Psoas muscle (tissue), 8 donors: ENCODE data around the gene SOX30. TPM values are rescaled to one million over a fixed set of nuclear protein-coding genes. Genes with fewer than 3 reads are reported as not detected.

Experiments used
- ATAC-seq, 4 donors: fragments of 200-7000 bp; cut with Tn5 transposase; one replicate each; pipeline ENCODE4 v1.9.1; 2020; ENCODE audit warnings: moderate library complexity in 3 of 4, mild to moderate bottlenecking in 2 of 4
- DNase-seq, 2 donors: peaks; one replicate each; pipeline ENCODE4 v3.0.0-alpha.2; 2020
- H3K27ac ChIP-seq: fragments of 200-600 bp; one replicate; pipeline ENCODE4 v1.8.0; 2022
- H3K27me3 ChIP-seq, 3 donors: fragments of 200-600 bp in 1 of 3; one replicate each; pipeline versions ENCODE4 v1.6.1 to v1.8.0; 2013 to 2022; ENCODE audit warnings: low read length in 2 of 3, mild to moderate bottlenecking in 2 of 3, moderate library complexity in 1 of 3; ENCODE audit not compliant: insufficient read depth in 3 of 3
- H3K36me3 ChIP-seq, 2 donors: fragments of 200-600 bp in 1 of 2; one replicate each; pipeline versions ENCODE4 v1.6.1 to v1.8.0; 2013 to 2022; ENCODE audit warnings: low read depth in 1 of 2, mild to moderate bottlenecking in 1 of 2, moderate library complexity in 1 of 2; ENCODE audit not compliant: insufficient read depth in 1 of 2
- H3K4me1 ChIP-seq: fragments of 200-600 bp; one replicate; pipeline ENCODE4 v1.8.0; 2022
- H3K4me3 ChIP-seq: fragments of 200-600 bp; one replicate; pipeline ENCODE4 v1.8.0; 2022; ENCODE audit warnings: mild to moderate bottlenecking
- H3K9me3 ChIP-seq: fragments of 200-600 bp; one replicate; pipeline ENCODE4 v1.8.0; 2022
- CTCF ChIP-seq: fragments of 200-600 bp; IDR thresholded peaks from one replicate; pipeline ENCODE4 v1.8.0; 2022; ENCODE audit warnings: antibody characterized with exemption
- WGBS, 3 donors: extraction: QIAGEN DNeasy Blood & Tissue Kit; methylation state at CpG; one replicate each; pipeline versions ENCODE4 v1.1.6 to v1.1.7; 2013; 5-methylcytosine and 5-hydroxymethylcytosine counted together
- intact Hi-C, 2 donors: fragments of 100-400 bp; cut with DNase I; formaldehyde crosslinking; loops; one replicate each; pipeline versions ENCODE4 v1.11.0 to v1.14.2; 2022
- polyA plus RNA-seq, 3 donors: library from polyadenylated mRNA; stranded (reverse); fragments of 200-250 nt; gene quantifications; one replicate each; pipeline ENCODE4 v1.2.3, GENCODE V29; 2013
- total RNA-seq, 4 donors: library from RNA; stranded (reverse); fragmentation: NEBNext Ultra II Directional in 2 of 4; extraction: Animal tissue kit (Norgen Biotek cat#: 25700) in 2 of 4; gene quantifications; one replicate each; pipeline versions ENCODE4 v1.2.1 to v1.2.4, GENCODE V29; 2021 to 2023
- donor health status: healthy with polysubstance abuse.
- donor health status: DM: no; HTN: no; CAD: no; lungs with moderate emphysema.
- donor health status: Bipolar disorder and iron deficiency.
- donor health status: healthy.
- donor health status: DM: yes; HTN: yes; CAD: no.
- donor health status: DM: no; HTN: no; CAD: no.
- donor health status: DM: no; HTN: no; CAD: no.
- donor health status: DM: yes; HTN: yes; CAD: no.

SOX30 gene
- total and polyA plus RNA-seq, 7 donors: 0.01 to 0.19 (median 0.05) TPM; not detected in 4

DNA sequence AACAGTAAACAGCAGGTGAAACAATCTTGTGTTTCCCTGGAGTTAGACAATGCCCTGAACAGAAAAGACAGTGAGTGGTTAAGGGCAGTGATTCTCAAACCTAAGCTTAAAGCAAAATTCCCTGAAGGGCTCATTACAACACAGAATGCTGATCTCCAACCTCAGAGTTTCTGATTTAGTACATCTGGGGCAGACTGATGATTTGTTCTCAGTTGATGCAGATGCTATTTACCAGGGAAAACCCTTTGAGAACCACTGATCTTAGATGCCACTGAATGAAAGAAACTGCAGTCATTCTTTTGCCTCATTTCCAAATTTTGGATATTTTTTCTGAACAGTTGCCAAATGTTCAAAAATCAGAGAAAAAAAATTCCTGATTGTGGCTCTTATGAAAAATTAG is 58.0 kb downstream of the SOX30 start:
- Histone ChIP-seq H3K4me1 (no peaks in the 10 kb centered on the region), H3K36me3 (no peaks in the 10 kb centered on the region), H3K9me3 (no peaks in the 10 kb centered on the region), H3K27ac (no peak overlapping the region), H3K27me3 (no peaks in the 10 kb centered on the region), H3K4me3 (no peak overlapping the region)
- intact Hi-C loops: no loop called here
- no peak for TF ChIP-seq CTCF
- ATAC-seq: no peak
- no peak for DNase-seq

DNA sequence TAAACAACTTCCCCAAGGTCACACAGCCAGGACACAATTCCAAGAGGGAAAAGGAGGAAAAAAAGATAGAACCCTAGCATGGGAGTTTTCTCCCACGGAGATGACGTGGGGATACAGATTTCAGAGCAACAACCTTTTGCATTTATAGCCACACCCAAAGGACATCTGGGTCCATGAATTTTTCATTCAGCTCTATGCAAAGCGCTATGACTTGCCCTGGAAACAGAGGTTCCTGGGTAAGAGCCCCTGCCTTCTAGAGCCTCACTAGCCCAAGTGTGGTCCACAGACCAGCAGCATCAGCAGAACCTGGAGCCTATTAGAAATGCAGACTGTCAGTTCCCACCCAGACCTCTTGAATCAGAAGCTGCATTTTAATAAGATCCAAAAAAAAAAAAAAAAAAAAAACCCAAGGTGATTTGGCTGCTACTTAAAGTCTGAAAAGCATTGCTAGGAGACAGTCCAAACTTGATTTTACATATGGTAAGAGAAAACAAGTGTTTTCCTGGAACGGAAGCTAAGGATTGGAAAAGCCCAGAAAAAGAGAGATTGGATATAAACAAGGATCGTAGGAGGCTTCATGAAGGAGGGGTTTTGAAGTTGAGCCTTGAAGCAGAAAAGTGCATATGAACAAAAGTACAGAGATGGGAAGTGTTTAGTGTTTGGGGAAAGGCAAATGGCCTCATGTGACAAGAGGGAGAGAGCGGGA is 59.0 kb downstream of the SOX30 start:
- no peak overlapping the region for H3K27ac ChIP-seq
- no peaks in the 10 kb centered on the region for H3K4me1 ChIP-seq

DNA sequence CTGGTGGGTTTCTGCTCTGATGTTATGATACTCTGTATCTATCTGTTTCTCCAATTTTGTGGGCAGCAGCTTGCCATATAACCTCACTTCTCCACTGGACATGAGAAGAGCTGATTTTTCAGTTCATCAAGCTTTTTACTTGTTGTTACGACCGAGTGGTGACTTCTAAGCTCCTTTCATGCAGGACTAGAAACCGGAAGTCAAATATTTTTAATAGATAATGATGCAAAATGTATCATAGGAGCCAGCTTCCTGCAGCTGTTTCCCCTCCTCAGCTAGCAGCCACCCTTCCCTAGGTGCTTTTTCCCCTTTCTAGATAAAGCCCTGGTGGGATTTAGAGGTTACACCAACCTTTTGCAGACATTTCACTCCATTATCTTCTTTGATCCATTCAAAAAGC is 59.6 kb downstream of the SOX30 start:
- no peaks in the 10 kb centered on the region for H3K4me1 ChIP-seq
- DNase-seq: no peak
- WGBS, 3 donors: 23 to 47% (median 31%) methylated on average over 3 of the region's 3 CpGs
- TF ChIP-seq CTCF: no peak
- no peak overlapping the region for H3K4me3 ChIP-seq
- no peaks in the 10 kb centered on the region for H3K9me3 ChIP-seq
- H3K27me3 ChIP-seq: no peaks in the 10 kb centered on the region
- ATAC-seq: no peak
- intact Hi-C loops: no loop called here
- H3K27ac ChIP-seq: no peak overlapping the region
- H3K36me3 ChIP-seq: no peaks in the 10 kb centered on the region

More for the DNA sequence above, 59.0 kb downstream of the SOX30 start:
- H3K36me3 ChIP-seq: no peaks in the 10 kb centered on the region
- DNase-seq (no peak), ATAC-seq (no peak)
- H3K9me3 ChIP-seq: no peaks in the 10 kb centered on the region
- 75 to 80% (median 76%) methylated on average over 6 of the region's 6 CpGs for WGBS, 3 donors
- TF ChIP-seq CTCF: no peak
- H3K4me3 ChIP-seq: no peak overlapping the region
- intact Hi-C loops: no loop called here
- H3K27me3 ChIP-seq: no peaks in the 10 kb centered on the region

DNA sequence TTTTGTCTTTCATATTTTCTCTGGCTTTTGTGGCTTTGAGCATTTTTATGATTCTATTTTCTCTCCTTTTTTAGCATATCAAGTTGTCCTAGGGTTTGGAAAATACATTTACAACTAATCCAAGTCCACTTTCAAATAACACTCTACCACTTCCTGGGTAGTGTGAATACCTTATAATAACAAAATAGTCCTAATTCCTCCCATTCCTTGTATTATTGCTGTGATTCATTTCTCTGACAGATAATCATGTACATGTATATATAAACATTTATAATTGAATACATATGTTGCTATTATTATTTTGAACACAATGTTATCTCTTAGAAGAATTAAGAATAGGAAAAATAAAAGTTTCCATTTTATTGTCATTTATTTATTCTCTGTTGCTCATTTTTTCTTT is 61.8 kb downstream of the SOX30 start:
- Histone ChIP-seq H3K4me3 (no peak overlapping the region), H3K27ac (no peak overlapping the region), H3K9me3 (no peaks in the 10 kb centered on the region), H3K4me1 (no peaks in the 10 kb centered on the region), H3K27me3 (no peaks in the 10 kb centered on the region), H3K36me3 (no peaks in the 10 kb centered on the region)
- ATAC-seq (no peak), DNase-seq (no peak)
- no peak for TF ChIP-seq CTCF
- intact Hi-C loops: no loop called here

- 88 to 96% (median 91%) methylated on average over 1 of the region's 1 CpG for WGBS, 3 donors
- Histone ChIP-seq H3K9me3 (no peaks in the 10 kb centered on the region), H3K4me1 (peaks cover 3% of the 10 kb centered on the region), H3K27ac (no peak overlapping the region), H3K4me3 (no peak overlapping the region), H3K36me3 (no peaks in the 10 kb centered on the region), H3K27me3 (no peaks in the 10 kb centered on the region)
- no peak for TF ChIP-seq CTCF
- ATAC-seq (no peak), DNase-seq (no peak)
- intact Hi-C loops: no loop called here
These were observed 67.6 kb downstream of the SOX30 start for GRCh38 chr5:157584628-157585027.
